ENCODE results near the gene UFM1.
"Not testable (repeated sequence)": the region's sequence is repeated elsewhere in the genome, so short reads cannot be mapped to it uniquely, and the experiment has no call there.

DNA sequence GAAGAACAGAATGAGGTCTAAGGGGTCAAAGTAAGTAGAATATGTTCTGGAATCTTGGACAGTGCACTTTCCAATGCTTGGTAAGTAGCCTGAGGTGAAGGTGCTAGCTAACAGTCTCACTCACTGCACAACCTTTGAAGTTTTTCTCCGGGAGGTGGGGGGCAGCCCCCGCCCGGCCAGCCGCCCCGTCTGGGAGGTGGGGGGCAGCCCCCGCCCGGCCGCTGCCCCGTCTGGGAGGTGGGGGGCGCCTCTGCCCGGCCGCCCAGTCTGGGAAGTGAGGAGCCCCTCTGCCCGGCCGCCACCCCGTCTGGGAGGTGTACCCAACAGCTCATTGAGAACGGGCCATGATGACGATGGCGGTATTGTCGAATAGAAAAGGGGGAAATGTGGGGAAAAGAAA, 14.1 kb downstream of the UFM1 start:
- TF ChIP-seq ZNF274 (IDR thresholded peaks at IDR 0.05; ENCODE audit: low read depth, low read length); YY1 (IDR thresholded peaks at IDR 0.05; ENCODE audit: insufficient read depth, insufficient read length): not testable (repeated sequence)

Measured in NT2/D1 (cell line).